H1 (cell line): Measurements from ENCODE around the gene G3BP1. TPM values are rescaled to one million over a fixed set of nuclear protein-coding genes. Genes with fewer than 3 reads are reported as not detected.

Source experiments
- CTCF ChIA-PET: fragments of 300-600 bp; sonication (Branson Sonifier 250); formaldehyde crosslinking; loops from one replicate; lab custom pipeline; 2021; ENCODE audit not compliant: partially characterized antibody; lab: Charles Lee
- POLR2A ChIA-PET: fragments of 300-600 bp; sonication (Branson Sonifier 250); formaldehyde crosslinking; loops from one replicate; lab custom pipeline; 2021; ENCODE audit warnings: inconsistent platforms; ENCODE audit not compliant: partially characterized antibody; lab: Charles Lee
- DNase-seq, 2 experiments: peaks; one replicate each; pipeline versions ENCODE4 v3.0.0 to v3.0.0-alpha.2; 2010 to 2022; ENCODE audit warnings: low spot score in 2 of 2, low read depth in 1 of 2, mixed read lengths in 1 of 2
- FAIRE-seq: peaks from 2 replicates; lab custom pipeline; 2011; peaks lifted over from hg19 to GRCh38; lab: Jason Lieb, UNC
- H2AFZ ChIP-seq: 2 replicates; pipeline ENCODE4 v1.8.1; 2012; ENCODE audit warnings: low read length, inconsistent platforms
- H2AK5ac ChIP-seq: 2 replicates; pipeline ENCODE4 v1.6.1; 2013; ENCODE audit warnings: low read depth, low read length
- H2BK120ac ChIP-seq: replicated peaks from 2 replicates; pipeline ENCODE3; 2013; ENCODE audit warnings: low read depth, low read length, inconsistent platforms
- H2BK12ac ChIP-seq: 2 replicates; pipeline ENCODE4 v1.6.1; 2013; ENCODE audit warnings: low read depth, low read length
- H2BK15ac ChIP-seq: 2 replicates; pipeline ENCODE4 v1.6.1; 2013; ENCODE audit warnings: low read length
- H2BK20ac ChIP-seq: 2 replicates; pipeline ENCODE4 v1.6.1; 2013; ENCODE audit warnings: low read length
- H2BK5ac ChIP-seq: 2 replicates; pipeline ENCODE4 v1.6.1; 2013; ENCODE audit warnings: low read depth, low read length
- H3K14ac ChIP-seq: 2 replicates; pipeline ENCODE4 v1.6.1; 2013; ENCODE audit warnings: inconsistent platforms; ENCODE audit not compliant: insufficient read length
- H3K18ac ChIP-seq: 2 replicates; pipeline ENCODE4 v1.6.1; 2013; ENCODE audit warnings: low read length; ENCODE audit errors: extremely low read depth
- H3K23ac ChIP-seq: 2 replicates; pipeline ENCODE4 v1.6.1; 2013; ENCODE audit warnings: inconsistent platforms; ENCODE audit not compliant: insufficient read length
- H3K23me2 ChIP-seq: 2 replicates; pipeline ENCODE4 v1.6.1; 2013; ENCODE audit warnings: low read depth, low read length
- H3K27ac ChIP-seq: 2 replicates; pipeline ENCODE4 v1.6.1; 2011; ENCODE audit warnings: low read depth, low read length, inconsistent platforms
- H3K27me3 ChIP-seq, 4 experiments: replicated peaks in 1 of 4; 1 replicate in 1 of 4; 2 replicates in 3 of 4; pipeline versions ENCODE4 v1.6.1 to v1.8.1; 2011 to 2013; ENCODE audit warnings: low read length in 3 of 4, mild to moderate bottlenecking in 3 of 4, inconsistent platforms in 2 of 4, mixed read lengths in 2 of 4, moderate library complexity in 1 of 4; ENCODE audit not compliant: control insufficient read depth in 3 of 4, insufficient read depth in 3 of 4; ENCODE audit errors: extremely low read depth in 1 of 4
- H3K36me3 ChIP-seq, 4 experiments: 2 replicates each; pipeline versions ENCODE4 v1.6.1 to v1.8.1; 2011 to 2013; ENCODE audit warnings: mild to moderate bottlenecking in 4 of 4, low read length in 3 of 4, moderate library complexity in 2 of 4, control low read depth in 1 of 4, inconsistent platforms in 1 of 4; ENCODE audit not compliant: insufficient read depth in 4 of 4, control insufficient read depth in 2 of 4
- H3K4ac ChIP-seq: replicated peaks from 2 replicates; pipeline ENCODE3; 2013; ENCODE audit warnings: low read length, low read depth, mixed read lengths, inconsistent platforms; ENCODE audit not compliant: insufficient read length
- H3K4me1 ChIP-seq, 4 experiments: replicated peaks in 1 of 4; 1 replicate in 1 of 4; 2 replicates in 3 of 4; pipeline versions ENCODE4 v1.6.1 to v1.8.1; 2011 to 2013; ENCODE audit warnings: low read length in 3 of 4, inconsistent platforms in 2 of 4, mixed read lengths in 1 of 4; ENCODE audit not compliant: insufficient read depth in 4 of 4, control insufficient read depth in 3 of 4
- H3K4me2 ChIP-seq, 2 experiments: 2 replicates each; pipeline versions ENCODE4 v1.6.1 to v1.8.1; 2011 to 2013; ENCODE audit warnings: low read depth in 2 of 2, low read length in 2 of 2, control low read depth in 1 of 2, inconsistent platforms in 1 of 2, mild to moderate bottlenecking in 1 of 2; ENCODE audit not compliant: insufficient read depth in 1 of 2
- H3K4me3 ChIP-seq, 4 experiments: fragments of 200-600, 300-600 bp in 1 of 4; sonication (generic), shearing (Covaris generic), sonication (Bioruptor Twin) in 1 of 4; 2 replicates each; pipeline versions ENCODE4 v1.5.1 to v1.8.1; 2011 to 2016; ENCODE audit warnings: low read length in 4 of 4, low read depth in 3 of 4, control low read depth in 2 of 4, inconsistent platforms in 2 of 4, mild to moderate bottlenecking in 2 of 4, mixed read lengths in 1 of 4, moderate library complexity in 1 of 4; ENCODE audit not compliant: insufficient read depth in 2 of 4; ENCODE audit errors: extremely low read depth in 1 of 4
- H3K56ac ChIP-seq: replicated peaks from 2 replicates; pipeline ENCODE3; 2013; ENCODE audit warnings: low read depth, mild to moderate bottlenecking, mixed read lengths, low read length, inconsistent platforms; ENCODE audit not compliant: insufficient read length
- H3K79me1 ChIP-seq: 2 replicates; pipeline ENCODE4 v1.6.1; 2013; ENCODE audit warnings: low read depth, low read length, control low read depth
- H3K79me2 ChIP-seq, 2 experiments: 2 replicates each; pipeline versions ENCODE4 v1.6.1 to v1.8.1; 2012 to 2013; ENCODE audit warnings: low read length in 2 of 2, mild to moderate bottlenecking in 2 of 2, inconsistent platforms in 1 of 2; ENCODE audit not compliant: insufficient read depth in 2 of 2, control insufficient read depth in 1 of 2
- H3K9ac ChIP-seq, 4 experiments: replicated peaks in 1 of 4; 1 replicate in 1 of 4; 2 replicates in 3 of 4; pipeline versions ENCODE4 v1.6.1 to v1.8.1; 2011 to 2013; ENCODE audit warnings: low read depth in 3 of 4, low read length in 3 of 4, control low read depth in 2 of 4, mild to moderate bottlenecking in 2 of 4, moderate library complexity in 2 of 4, inconsistent platforms in 1 of 4; ENCODE audit errors: extremely low read depth in 1 of 4
- H3K9me3 ChIP-seq, 2 experiments: 2 replicates each; pipeline versions ENCODE4 v1.6.1 to v1.8.1; 2012 to 2013; ENCODE audit warnings: mild to moderate bottlenecking in 2 of 2, moderate library complexity in 2 of 2, control low read depth in 1 of 2, inconsistent platforms in 1 of 2, low read depth in 1 of 2, low read length in 1 of 2, mixed read lengths in 1 of 2; ENCODE audit not compliant: insufficient read depth in 2 of 2
- H4K20me1 ChIP-seq, 2 experiments: replicated peaks in 1 of 2; 2 replicates each; pipeline versions ENCODE3 to v1.8.1; 2011 to 2013; ENCODE audit warnings: inconsistent platforms in 2 of 2, low read length in 2 of 2, mild to moderate bottlenecking in 1 of 2; ENCODE audit not compliant: insufficient read depth in 2 of 2, control insufficient read depth in 1 of 2
- H4K5ac ChIP-seq: 2 replicates; pipeline ENCODE4 v1.6.1; 2013; ENCODE audit warnings: low read length, low read depth, mixed read lengths, inconsistent platforms; ENCODE audit not compliant: insufficient read length
- H4K8ac ChIP-seq: 2 replicates; pipeline ENCODE4 v1.8.0; 2013; ENCODE audit warnings: mild to moderate bottlenecking, moderate library complexity, low read length, inconsistent platforms; ENCODE audit not compliant: insufficient read depth; ENCODE audit errors: extremely low read depth
- H4K91ac ChIP-seq: replicated peaks from 2 replicates; pipeline ENCODE3; 2013; ENCODE audit warnings: low read length, mixed read lengths, inconsistent platforms; ENCODE audit not compliant: insufficient read length
- CBX8 ChIP-seq: fragments of 300-800, 300-1000 bp; sonication (generic); IDR thresholded peaks from 2 replicates; pipeline ENCODE4 v1.7.1; 2016; ENCODE audit warnings: low read depth, low read length, borderline replicate concordance
- CEBPB ChIP-seq: IDR thresholded peaks from 2 replicates; pipeline ENCODE4 v1.6.1; 2012; ENCODE audit warnings: low read depth, low read length
- CHD2 ChIP-seq: IDR thresholded peaks from 2 replicates; pipeline ENCODE4 v1.6.1; 2012; ENCODE audit warnings: low read length, improper control_type of control experiment
- HDAC6 ChIP-seq: IDR thresholded peaks from one replicate; pipeline ENCODE4 v1.7.1; 2012; ENCODE audit warnings: low read depth, mild to moderate bottlenecking, inconsistent platforms, low read length, moderate library complexity
- MAFK ChIP-seq: IDR thresholded peaks from 2 replicates; pipeline ENCODE4 v1.6.1; 2012; ENCODE audit warnings: low read depth, mild to moderate bottlenecking, improper control_type of control experiment, low read length
- POU5F1 ChIP-seq: IDR thresholded peaks from 2 replicates; pipeline ENCODE4 v1.6.1; 2011; ENCODE audit warnings: low read depth, mild to moderate bottlenecking, low read length, moderate library complexity
- RXRA ChIP-seq: IDR thresholded peaks from 2 replicates; pipeline ENCODE4 v1.6.1; 2011; ENCODE audit warnings: low read depth, mild to moderate bottlenecking, low read length, moderate library complexity; ENCODE audit not compliant: insufficient read depth
- SIN3A ChIP-seq, 2 experiments: IDR thresholded peaks in 1 of 2; conservative IDR thresholded peaks in 1 of 2; 2 replicates each; pipeline ENCODE4 v1.6.1; 2011 to 2012; ENCODE audit warnings: low read length in 2 of 2, improper control_type of control experiment in 1 of 2, low read depth in 1 of 2, mild to moderate bottlenecking in 1 of 2
- SP1 ChIP-seq: IDR thresholded peaks from 2 replicates; pipeline ENCODE4 v1.6.1; 2011; ENCODE audit warnings: low read depth, low read length
- TBP ChIP-seq: IDR thresholded peaks from 2 replicates; pipeline ENCODE4 v1.6.1; 2011; ENCODE audit warnings: low read depth, low read length, improper control_type of control experiment
- ZNF274 ChIP-seq: IDR thresholded peaks from 2 replicates; pipeline ENCODE4 v1.7.0; 2012; ENCODE audit warnings: low read length, borderline replicate concordance; ENCODE audit errors: extremely low read depth
- WGBS, 2 experiments: shearing (Covaris generic) in 1 of 2; methylation state at CpG; one replicate each; pipeline versions ENCODE4 v1.1.6 to v1.1.7; 2013 to 2015; ENCODE audit warnings: low lambda C conversion rate in 2 of 2, mixed read lengths in 2 of 2, inconsistent platforms in 1 of 2, low coverage in 1 of 2, missing lambda C conversion rate in 1 of 2; ENCODE audit not compliant: insufficient replicate concordance in 2 of 2, insufficient coverage in 1 of 2, insufficient read length in 1 of 2; ENCODE audit errors: extremely low coverage in 1 of 2, missing lambda C conversion rate in 1 of 2; 5-methylcytosine and 5-hydroxymethylcytosine counted together
- polyA plus RNA-seq, 7 experiments: library from polyadenylated mRNA; depleted of rRNA in 3 of 7; stranded (reverse) in 5 of 7; unstranded in 2 of 7; fragments of >200 nt in 5 of 7; fragments of 200-250 nt in 2 of 7; gene quantifications; 1 replicate in 5 of 7; 2 replicates in 1 of 7; 4 replicates in 1 of 7; pipeline versions ENCODE4 v1.2.1 to v1.2.3, GENCODE V29; 2011 to 2013; ENCODE audit warnings: missing spikeins in 2 of 7, mixed read lengths in 2 of 7
- total RNA-seq: library from RNA; stranded (reverse); fragmentation: NEBNext Ultra II Directional; extraction: Animal tissue kit (Norgen Biotek cat#: 25700); gene quantifications from 2 replicates; pipeline ENCODE4 v1.2.1, GENCODE V29; 2021

Gene G3BP1
- total and polyA plus RNA-seq, 2 of the 8 experiments (the other 6 are each of a cell fraction or from before 2014, with no cell fraction given): 71.2 to 516 TPM

- Histone ChIP-seq H3K4me3 (no peak overlapping the region), H2BK15ac (no peak overlapping the region), H2BK20ac (no peak overlapping the region), H4K5ac (no peak overlapping the region), H3K23me2 (no peaks in the 10 kb centered on the region), H3K18ac (no peak overlapping the region), H2BK12ac (no peak overlapping the region), H3K4ac (no peak overlapping the region), H4K91ac (no peak overlapping the region), H3K23ac (no peak overlapping the region), H2BK120ac (no peak overlapping the region), H4K20me1 (peaks cover 4 to 7% of the 10 kb centered on the region in 2 experiments), H2AFZ (no peak overlapping the region), H3K27me3 (no peaks in the 10 kb centered on the region), H3K9ac (no peak overlapping the region), H3K4me1 (no peaks in the 10 kb centered on the region), H3K56ac (no peak overlapping the region), H3K36me3 (peaks cover 31 to 96% (median 72%) of the 10 kb centered on the region in 4 experiments), H2AK5ac (no peak overlapping the region), H3K4me2 (no peak overlapping the region), H3K79me2 (peaks cover 3 to 84% of the 10 kb centered on the region in 2 experiments; a peak in 3 of 4 replicates), H3K79me1 (no peaks in the 10 kb centered on the region), H3K9me3 (no peaks in the 10 kb centered on the region), H4K8ac (no peak overlapping the region), H2BK5ac (no peak overlapping the region), H3K14ac (no peak overlapping the region), H3K27ac (no peak overlapping the region)
- DNase-seq: no peak
- WGBS, 2 experiments: 92 to 100% methylated on average over 1 to 3 of the region's 3 CpGs
- ChIA-PET POLR2A (interaction anchor here (0.6 to 7.4 kb wide), 8 partner anchors 8 to 953 kb away, joined by 3 to 50 read pairs (median 4); partner anchors contain the start of gene G3BP1), CTCF (interaction anchor here (0.7 to 2.4 kb wide), 8 partner anchors 9 to 1070 kb away, joined by 3 to 10 read pairs (median 3); no protein-coding TSS in a partner anchor)
- no peak for FAIRE-seq
- TF ChIP-seq TBP (no peak), POU5F1 (no peak), SP1 (no peak), ZNF274 (no peak), RXRA (no peak), SIN3A (conservative IDR thresholded peaks at IDR 0.05 in 1 of 2, IDR thresholded peaks at IDR 0.05 in 1 of 2; ENCODE audit: low read depth in 1 of 2, low read length in 2 of 2) (no peak), CEBPB (no peak), HDAC6 (no peak), MAFK (no peak), CHD2 (no peak), CBX8 (no peak)
Measured at GRCh38 chr5:151799407-151799806, 27.7 kb downstream of the G3BP1 start.
